SU-DHL-6 (cell line): Measurements from ENCODE around the gene LAMA2.

ENCODE experiments used
- EZH2phosphoT487 ChIP-seq: fragments of 200-600 bp; sonication (generic), shearing (Covaris generic); conservative IDR thresholded peaks from 2 replicates; pipeline ENCODE4 v1.6.1; 2018; ENCODE audit warnings: mild to moderate bottlenecking, antibody characterized with exemption, low read length, moderate library complexity, mixed read lengths
- TF ChIP-seq, protein P1 (sequence below): fragments of 200-600 bp; sonication (generic); IDR thresholded peaks from one replicate; pipeline ENCODE4 v1.5.1; 2017; ENCODE audit warnings: antibody characterized with exemption, mild to moderate bottlenecking, low read length, moderate library complexity; ENCODE audit not compliant: insufficient read depth, poor library complexity, severe bottlenecking

- TF ChIP-seq, protein P1, sequence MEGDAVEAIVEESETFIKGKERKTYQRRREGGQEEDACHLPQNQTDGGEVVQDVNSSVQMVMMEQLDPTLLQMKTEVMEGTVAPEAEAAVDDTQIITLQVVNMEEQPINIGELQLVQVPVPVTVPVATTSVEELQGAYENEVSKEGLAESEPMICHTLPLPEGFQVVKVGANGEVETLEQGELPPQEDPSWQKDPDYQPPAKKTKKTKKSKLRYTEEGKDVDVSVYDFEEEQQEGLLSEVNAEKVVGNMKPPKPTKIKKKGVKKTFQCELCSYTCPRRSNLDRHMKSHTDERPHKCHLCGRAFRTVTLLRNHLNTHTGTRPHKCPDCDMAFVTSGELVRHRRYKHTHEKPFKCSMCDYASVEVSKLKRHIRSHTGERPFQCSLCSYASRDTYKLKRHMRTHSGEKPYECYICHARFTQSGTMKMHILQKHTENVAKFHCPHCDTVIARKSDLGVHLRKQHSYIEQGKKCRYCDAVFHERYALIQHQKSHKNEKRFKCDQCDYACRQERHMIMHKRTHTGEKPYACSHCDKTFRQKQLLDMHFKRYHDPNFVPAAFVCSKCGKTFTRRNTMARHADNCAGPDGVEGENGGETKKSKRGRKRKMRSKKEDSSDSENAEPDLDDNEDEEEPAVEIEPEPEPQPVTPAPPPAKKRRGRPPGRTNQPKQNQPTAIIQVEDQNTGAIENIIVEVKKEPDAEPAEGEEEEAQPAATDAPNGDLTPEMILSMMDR, result no peak
- TF ChIP-seq EZH2phosphoT487, result no peak
These were observed 393.5 kb downstream of the LAMA2 start for GRCh38 chr6:129276461-129276860.
